CD8-positive, alpha-beta memory T cell (primary cell): ENCODE results near the gene PTCRA. TPM values are rescaled to one million over a fixed set of nuclear protein-coding genes. Genes with fewer than 3 reads are reported as not detected.
"Not testable (repeated sequence)": the region's sequence is repeated elsewhere in the genome, so short reads cannot be mapped to it uniquely, and the experiment has no call there.

Experiments used
- CTCF ChIA-PET: fragments of 350-600 bp; sonication (Branson Sonifier 250); formaldehyde crosslinking; loops from one replicate; lab custom pipeline; 2021; ENCODE audit warnings: antibody characterized with exemption; lab: Charles Lee
- POLR2A ChIA-PET: fragments of 350-600 bp; sonication (Branson Sonifier 250); formaldehyde crosslinking; loops from one replicate; lab custom pipeline; 2021; ENCODE audit warnings: antibody characterized with exemption; lab: Charles Lee
- DNase-seq, 5 donors: peaks; one replicate each; pipeline versions ENCODE4 v3.0.0 to v3.0.0-alpha.2; 2020 to 2022; ENCODE audit warnings: mixed read lengths in 1 of 5
- H3K27ac ChIP-seq: one replicate; pipeline ENCODE4 v1.7.0; 2013; ENCODE audit warnings: low read depth, mild to moderate bottlenecking, low read length, moderate library complexity
- H3K27me3 ChIP-seq: 2 replicates; pipeline ENCODE4 v1.7.0; 2013; ENCODE audit warnings: low read length, mild to moderate bottlenecking; ENCODE audit not compliant: insufficient read depth, poor library complexity, severe bottlenecking
- H3K36me3 ChIP-seq: 2 replicates; pipeline ENCODE4 v1.7.0; 2013; ENCODE audit warnings: mild to moderate bottlenecking, low read length, moderate library complexity; ENCODE audit not compliant: insufficient read depth
- H3K4me1 ChIP-seq: 2 replicates; pipeline ENCODE4 v1.7.0; 2013; ENCODE audit warnings: mild to moderate bottlenecking, low read length, moderate library complexity; ENCODE audit not compliant: insufficient read depth
- H3K4me3 ChIP-seq: 2 replicates; pipeline ENCODE4 v1.7.0; 2013; ENCODE audit warnings: mild to moderate bottlenecking, low read length
- H3K9me3 ChIP-seq: 2 replicates; pipeline ENCODE4 v1.7.0; 2013; ENCODE audit warnings: mild to moderate bottlenecking, low read length
- H3K27ac Mint-ChIP-seq, 8 donors: one replicate each; pipeline ENCODE4 v1.8.0; 2020 to 2021; ENCODE audit warnings: mixed read lengths in 8 of 8, mild to moderate bottlenecking in 6 of 8, inconsistent platforms in 3 of 8, moderate library complexity in 3 of 8
- H3K27me3 Mint-ChIP-seq, 2 donors: one replicate each; pipeline ENCODE4 v1.8.0; 2020 to 2021; ENCODE audit warnings: mixed read lengths in 2 of 2, mild to moderate bottlenecking in 1 of 2, moderate library complexity in 1 of 2
- H3K36me3 Mint-ChIP-seq, 3 donors: one replicate each; pipeline ENCODE4 v1.8.0; 2020 to 2021; ENCODE audit warnings: mixed read lengths in 3 of 3, inconsistent platforms in 1 of 3, mild to moderate bottlenecking in 1 of 3
- H3K4me1 Mint-ChIP-seq, 3 donors: one replicate each; pipeline ENCODE4 v1.8.0; 2020 to 2021; ENCODE audit warnings: mixed read lengths in 3 of 3, inconsistent platforms in 1 of 3, mild to moderate bottlenecking in 1 of 3
- H3K4me3 Mint-ChIP-seq, 7 donors: one replicate each; pipeline ENCODE4 v1.8.0; 2020 to 2021; ENCODE audit warnings: mixed read lengths in 7 of 7, mild to moderate bottlenecking in 6 of 7, moderate library complexity in 4 of 7, inconsistent platforms in 2 of 7
- H3K9me3 Mint-ChIP-seq, 5 donors: one replicate each; pipeline ENCODE4 v1.8.0; 2020 to 2022; ENCODE audit warnings: mixed read lengths in 5 of 5, mild to moderate bottlenecking in 3 of 5, moderate library complexity in 2 of 5, inconsistent platforms in 1 of 5
- polyA plus RNA-seq: library from polyadenylated mRNA; unstranded; fragments of 300-500 nt; fragmentation: Illumina TruSeq; gene quantifications from one replicate; pipeline ENCODE4 v1.2.3, GENCODE V29; 2021
- total RNA-seq, 2 experiments: library from RNA; stranded (reverse); gene quantifications; one replicate each; pipeline ENCODE4 v1.2.3, GENCODE V29; 2021

The PTCRA gene
- total RNA-seq (not detected), polyA plus RNA-seq (not detected)

GRCh38 chr6:42915732-42916131 is at the start of gene PTCRA:
PTCRA (plus strand) TSS chr6:42916053; CDS start chr6:42916070, 17 bp downstream.
- H3K9me3 ChIP-seq: no peaks in the 10 kb centered on the region
- POLR2A ChIA-PET: interaction anchor here (1.1 kb wide), 1 partner anchor 14 kb away, joined by 5 read pairs; the partner anchor contains the start of gene CNPY3
- H3K27me3 ChIP-seq: peaks cover 8% of the 10 kb centered on the region
- Mint-ChIP-seq H3K27me3 (peaks cover 14 to 18% of the 10 kb centered on the region in 2 donors), H3K9me3 (no peaks in the 10 kb centered on the region), H3K4me1 (peaks cover 0 to 3% (median 3%) of the 10 kb centered on the region in 3 donors), H3K27ac (peak within 1 kb of the TSS in 1 of 8 donors; percentile 17), H3K4me3 (no peak within 1 kb of the TSS), H3K36me3 (no peaks in the 10 kb centered on the region)
- H3K4me3 ChIP-seq: no peak within 1 kb of the TSS
- H3K36me3 ChIP-seq: no peaks in the 10 kb centered on the region
- CTCF ChIA-PET: interaction anchor here (0.7 to 1.3 kb wide), 2 partner anchors 12 to 14 kb away, joined by 3 read pairs; no protein-coding TSS in a partner anchor
- no peak for DNase-seq
- no peaks in the 10 kb centered on the region for H3K4me1 ChIP-seq
- H3K27ac ChIP-seq: no peak within 1 kb of the TSS

GRCh38 chr6:42870145-42870936 is 45.5 kb upstream of the PTCRA start:
- Histone ChIP-seq H3K4me1 (no peaks in the 10 kb centered on the region), H3K27me3 (no peaks in the 10 kb centered on the region), H3K27ac (no peak overlapping the region), H3K9me3 (no peaks in the 10 kb centered on the region), H3K4me3 (no peak overlapping the region), H3K36me3 (no peaks in the 10 kb centered on the region)
- H3K36me3 Mint-ChIP-seq: peaks cover 0 to 41% (median 7%) of the 10 kb centered on the region in 3 donors
- H3K27me3 Mint-ChIP-seq: no peaks in the 10 kb centered on the region
- POLR2A ChIA-PET: no interaction called here
- no peak overlapping the region for H3K4me3 Mint-ChIP-seq
- CTCF ChIA-PET: no interaction called here
- H3K9me3 Mint-ChIP-seq: no peaks in the 10 kb centered on the region
- peak overlapping the region in 5 of 8 donors; percentile 6 to 71 (median 43) for H3K27ac Mint-ChIP-seq
- DNase-seq: no peak
- peaks cover 0 to 4% (median 3%) of the 10 kb centered on the region in 3 donors for H3K4me1 Mint-ChIP-seq

DNA sequence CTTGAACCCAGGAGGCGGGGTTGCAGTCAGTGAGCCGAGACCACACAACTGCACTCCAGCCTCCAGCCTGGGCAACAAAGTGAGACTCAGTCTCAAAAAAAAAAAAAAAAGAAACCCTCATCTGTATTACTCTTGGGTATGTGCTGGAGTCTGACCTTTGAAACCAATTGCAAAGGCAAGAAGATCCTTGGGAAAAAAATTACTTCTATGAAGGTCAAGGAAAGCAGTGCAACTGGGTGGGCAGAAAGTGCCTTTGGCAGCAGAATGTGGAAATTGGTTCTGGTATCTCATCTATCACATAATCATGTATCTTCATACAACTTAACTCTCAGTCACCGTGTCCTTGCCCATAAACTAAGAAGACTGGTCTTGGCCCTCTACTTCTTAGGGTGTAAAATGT is 44.1 kb upstream of the PTCRA start:
- Mint-ChIP-seq H3K27ac (peak overlapping the region in 3 of 8 donors; percentile 21 to 82 (median 40)), H3K4me3 (no peak overlapping the region), H3K36me3 (peaks cover 0 to 27% (median 2%) of the 10 kb centered on the region in 3 donors), H3K27me3 (no peaks in the 10 kb centered on the region), H3K9me3 (no peaks in the 10 kb centered on the region), H3K4me1 (peaks cover 0 to 4% (median 3%) of the 10 kb centered on the region in 3 donors)
- ChIA-PET CTCF (no interaction called here), POLR2A (no interaction called here)
- H3K27me3 ChIP-seq: no peaks in the 10 kb centered on the region
- H3K4me1 ChIP-seq: no peaks in the 10 kb centered on the region
- DNase-seq: no peak
- no peaks in the 10 kb centered on the region for H3K9me3 ChIP-seq
- no peaks in the 10 kb centered on the region for H3K36me3 ChIP-seq
- H3K27ac ChIP-seq: no peak overlapping the region
- no peak overlapping the region for H3K4me3 ChIP-seq

- Histone ChIP-seq H3K27me3 (no peaks in the 10 kb centered on the region), H3K4me1 (no peaks in the 10 kb centered on the region), H3K4me3 (no peak overlapping the region), H3K9me3 (no peaks in the 10 kb centered on the region), H3K27ac (no peak overlapping the region), H3K36me3 (no peaks in the 10 kb centered on the region)
- DNase-seq: no peak
- POLR2A ChIA-PET: interaction anchor here (0.6 to 0.9 kb wide), 3 partner anchors 11 to 236 kb away, joined by 3 to 4 read pairs (median 3); no protein-coding TSS in a partner anchor
- H3K4me1 Mint-ChIP-seq: peaks cover 0 to 4% (median 3%) of the 10 kb centered on the region in 3 donors
- no peaks in the 10 kb centered on the region for H3K9me3 Mint-ChIP-seq
- H3K27me3 Mint-ChIP-seq: no peaks in the 10 kb centered on the region
- peak overlapping the region in 5 of 8 donors; percentile 1 to 78 (median 31) for H3K27ac Mint-ChIP-seq
- peaks cover 0 to 12% (median 1%) of the 10 kb centered on the region in 3 donors for H3K36me3 Mint-ChIP-seq
- H3K4me3 Mint-ChIP-seq: no peak overlapping the region
- CTCF ChIA-PET: no interaction called here
Observed at GRCh38 chr6:42873313-42873712, 42.5 kb upstream of the PTCRA start.

GRCh38 chr6:42877695-42878094 is 38.2 kb upstream of the PTCRA start:
- H3K27me3 Mint-ChIP-seq: no peaks in the 10 kb centered on the region
- H3K4me3 Mint-ChIP-seq: peak overlapping the region in 5 of 7 donors; percentile 18 to 60 (median 44)

GRCh38 chr6:42879372-42880239 is 36.2 kb upstream of the PTCRA start, which contains the start of gene RPL7L1:
RPL7L1 (plus strand) TSS chr6:42879616; CDS start chr6:42879911, 295 bp downstream.
- DNase-seq: peak; percentile 71 to 92 (median 88)
- Histone ChIP-seq H3K27ac (peak within 1 kb of the TSS; percentile 96), H3K27me3 (no peaks in the 10 kb centered on the region), H3K4me3 (peak within 1 kb of the TSS; percentile 94), H3K4me1 (peaks cover 12% of the 10 kb centered on the region), H3K36me3 (peaks cover 14% of the 10 kb centered on the region), H3K9me3 (no peaks in the 10 kb centered on the region)
- Mint-ChIP-seq H3K4me1 (peaks cover 24 to 33% (median 33%) of the 10 kb centered on the region in 3 donors), H3K4me3 (peak within 1 kb of the TSS; percentile 91 to 99 (median 99)), H3K27ac (peak within 1 kb of the TSS; percentile 89 to 100 (median 99)), H3K9me3 (no peaks in the 10 kb centered on the region), H3K27me3 (no peaks in the 10 kb centered on the region), H3K36me3 (peaks cover 5 to 42% (median 13%) of the 10 kb centered on the region in 3 donors)
- CTCF ChIA-PET: interaction anchor here (1.1 to 4.0 kb wide), 13 partner anchors 11 to 264 kb away, joined by 3 to 43 read pairs (median 5); partner anchors contain the start of genes BICRAL, CNPY3 and TBCC
- POLR2A ChIA-PET: interaction anchor here (1.1 to 3.1 kb wide), 12 partner anchors 12 to 218 kb away, joined by 3 to 40 read pairs (median 6); partner anchors contain the start of genes BICRAL, CNPY3 and TBCC

More at GRCh38 chr6:42877695-42878094, 38.2 kb upstream of the PTCRA start:
- peaks cover 0 to 23% (median 0%) of the 10 kb centered on the region in 3 donors for H3K36me3 Mint-ChIP-seq
- H3K27ac ChIP-seq: no peak overlapping the region
- ChIA-PET POLR2A (interaction anchor here (2.4 kb wide), 1 partner anchor 151 kb away, joined by 16 read pairs; no protein-coding TSS in a partner anchor), CTCF (interaction anchor here (0.8 to 4.0 kb wide), 4 partner anchors 13 to 227 kb away, joined by 3 to 43 read pairs (median 3); a partner anchor contains a TSS)
- no peak for DNase-seq
- H3K4me1 ChIP-seq: peaks cover 12% of the 10 kb centered on the region
- no peaks in the 10 kb centered on the region for H3K36me3 ChIP-seq
- no peaks in the 10 kb centered on the region for H3K9me3 ChIP-seq
- H3K4me3 ChIP-seq: no peak overlapping the region
- H3K4me1 Mint-ChIP-seq: peaks cover 17 to 25% (median 24%) of the 10 kb centered on the region in 3 donors
- no peaks in the 10 kb centered on the region for H3K9me3 Mint-ChIP-seq
- H3K27me3 ChIP-seq: no peaks in the 10 kb centered on the region
- H3K27ac Mint-ChIP-seq: peak overlapping the region in 4 of 8 donors; percentile 27 to 84 (median 54)

DNA sequence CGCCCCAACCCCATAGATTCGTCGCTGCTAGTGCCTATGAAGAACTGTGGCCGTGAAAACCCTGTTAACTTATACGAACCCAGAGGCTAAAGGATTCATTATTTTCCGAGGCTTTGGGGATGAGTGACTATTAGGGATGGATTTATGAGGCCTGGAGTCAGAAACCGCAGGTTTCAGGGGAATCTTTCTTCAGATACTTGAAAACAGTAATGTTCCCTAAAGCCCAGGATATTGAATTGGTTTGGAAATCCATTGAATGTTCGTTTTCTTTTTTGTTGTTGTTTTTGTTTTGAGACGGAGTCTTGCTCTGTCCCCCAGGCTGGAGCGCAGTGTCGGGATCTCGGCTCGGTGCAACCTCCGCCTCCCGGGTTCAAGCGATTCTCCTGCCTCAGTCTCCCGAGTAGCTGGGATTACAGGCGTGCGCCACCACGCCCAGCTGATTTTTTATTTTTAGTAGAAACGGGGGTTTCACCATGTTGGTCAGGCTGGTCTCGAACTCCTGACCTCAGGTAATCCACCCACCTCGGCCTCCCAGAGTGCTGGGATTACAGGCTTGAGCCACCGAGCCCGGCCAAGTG is 35.5 kb upstream of the PTCRA start:
- H3K36me3 ChIP-seq: peaks cover 21% of the 10 kb centered on the region
- H3K27me3 ChIP-seq, H3K9me3 Mint-ChIP-seq, H3K27me3 Mint-ChIP-seq, DNase-seq, H3K9me3 ChIP-seq: not testable (repeated sequence)
- H3K36me3 Mint-ChIP-seq: peaks cover 5 to 49% (median 15%) of the 10 kb centered on the region in 3 donors
- CTCF ChIA-PET: interaction anchor here (1.1 to 4.0 kb wide), 13 partner anchors 10 to 218 kb away, joined by 3 to 43 read pairs (median 6); partner anchors contain the start of genes BICRAL, CNPY3 and TBCC
- peaks cover 24 to 33% (median 33%) of the 10 kb centered on the region in 3 donors for H3K4me1 Mint-ChIP-seq
- peak overlapping the region; percentile 91 to 99 (median 99) for H3K4me3 Mint-ChIP-seq
- POLR2A ChIA-PET: interaction anchor here (1.2 to 3.1 kb wide), 9 partner anchors 11 to 219 kb away, joined by 3 to 40 read pairs (median 16); partner anchors contain the start of genes BICRAL, CNPY3 and TBCC
- H3K4me3 ChIP-seq: peak overlapping the region; percentile 94
- H3K4me1 ChIP-seq: peaks cover 12% of the 10 kb centered on the region
- peak overlapping the region; percentile 96 for H3K27ac ChIP-seq
- peak overlapping the region; percentile 89 to 100 (median 99) for H3K27ac Mint-ChIP-seq
